Endometrium (tissue), 2 donors: ENCODE data around the gene LRRC39.

Source experiments
- FAIRE-seq: peaks from 2 replicates; lab custom pipeline; 2012; peaks lifted over from hg19 to GRCh38; lab: Jason Lieb, UNC
- donor health status: control.
- donor health status: control.

Gene LRRC39

DNA sequence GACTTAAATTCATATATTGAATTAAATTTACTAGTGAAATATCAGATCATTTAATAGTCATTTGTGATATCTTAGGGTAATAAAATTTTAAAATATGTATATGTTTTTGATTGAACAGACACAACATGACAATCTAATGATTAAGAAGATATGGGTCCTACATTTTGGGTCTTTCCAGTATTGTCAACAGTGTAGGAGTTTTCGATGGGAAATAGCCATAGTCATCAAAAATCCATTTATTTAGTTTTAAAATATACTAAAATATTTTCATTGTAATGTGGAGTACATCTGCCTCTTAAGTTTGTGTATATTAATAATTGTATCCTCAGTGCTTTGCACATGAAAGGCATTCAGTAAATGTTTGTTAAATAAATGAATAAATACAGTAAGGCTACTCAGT is 31.1 kb downstream of the LRRC39 start:
- FAIRE-seq = no peak

DNA sequence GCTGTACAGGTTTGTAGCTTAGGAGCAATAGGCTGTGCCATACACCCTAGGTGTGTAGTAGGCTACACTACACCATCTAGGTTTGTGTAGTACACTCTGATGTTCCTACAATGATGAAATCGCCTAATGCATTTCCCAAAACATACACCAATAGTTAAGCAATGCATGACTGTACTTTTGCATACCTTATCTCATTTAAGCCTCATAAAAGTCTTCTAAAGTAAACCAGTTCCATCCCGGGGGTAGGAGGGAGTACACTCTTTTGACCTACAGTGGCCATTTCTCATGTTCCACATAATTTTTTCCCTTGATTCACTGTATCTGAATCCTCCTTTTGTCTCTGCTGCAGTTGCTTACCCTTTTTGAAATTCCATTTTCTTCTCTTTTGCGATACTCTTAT is 32.9 kb downstream of the LRRC39 start:
- FAIRE-seq = no peak

- FAIRE-seq = no peak
These were observed 35.7 kb downstream of the LRRC39 start for GRCh38 chr1:100142343-100142742.

GRCh38 chr1:100141192-100141591 is 36.9 kb downstream of the LRRC39 start:
- FAIRE-seq = no peak

- no peak for FAIRE-seq
These were observed 40.5 kb downstream of the LRRC39 start for GRCh38 chr1:100137602-100138001.

- FAIRE-seq = no peak
These were observed 43.2 kb downstream of the LRRC39 start for GRCh38 chr1:100134872-100135271.

GRCh38 chr1:100132566-100133477 is 45.2 kb downstream of the LRRC39 start, which contains the start of the genes SASS6 and TRMT13:
TSS of gene SASS6 (minus strand) at chr1:100132930. CDS start at chr1:100132814, 116 bp downstream.
TSS of gene TRMT13 (plus strand) at chr1:100133163. CDS start at chr1:100133169, 6 bp downstream.
- FAIRE-seq = peak; percentile 97

GRCh38 chr1:100131623-100132022 is 46.4 kb downstream of the LRRC39 start:
- no peak for FAIRE-seq

DNA sequence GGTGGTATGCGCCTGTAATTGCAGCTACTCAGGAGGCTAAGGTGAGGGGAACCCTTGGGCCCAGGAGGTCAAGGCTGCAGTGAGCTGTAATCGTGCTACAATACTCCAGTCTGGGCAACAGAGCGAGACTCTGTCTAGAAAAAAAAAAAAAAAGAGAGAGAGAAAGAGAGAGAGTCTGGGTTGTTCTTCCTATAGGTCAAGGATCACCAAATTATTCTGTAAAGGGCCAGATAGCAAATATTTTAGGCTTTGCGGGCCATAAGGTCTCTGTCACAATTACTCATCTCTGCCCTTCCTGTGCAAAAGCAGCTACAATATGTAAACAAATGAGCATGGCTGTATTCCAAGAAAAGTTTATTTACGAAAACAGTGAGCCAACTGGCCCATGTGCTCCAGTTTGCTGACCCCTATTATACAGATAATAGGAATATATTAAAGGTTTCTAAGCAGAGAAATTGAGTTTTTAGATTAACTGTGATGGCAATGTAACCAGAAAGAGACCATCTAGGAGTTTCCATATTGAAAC is 47.4 kb downstream of the LRRC39 start:
- FAIRE-seq = no peak

DNA sequence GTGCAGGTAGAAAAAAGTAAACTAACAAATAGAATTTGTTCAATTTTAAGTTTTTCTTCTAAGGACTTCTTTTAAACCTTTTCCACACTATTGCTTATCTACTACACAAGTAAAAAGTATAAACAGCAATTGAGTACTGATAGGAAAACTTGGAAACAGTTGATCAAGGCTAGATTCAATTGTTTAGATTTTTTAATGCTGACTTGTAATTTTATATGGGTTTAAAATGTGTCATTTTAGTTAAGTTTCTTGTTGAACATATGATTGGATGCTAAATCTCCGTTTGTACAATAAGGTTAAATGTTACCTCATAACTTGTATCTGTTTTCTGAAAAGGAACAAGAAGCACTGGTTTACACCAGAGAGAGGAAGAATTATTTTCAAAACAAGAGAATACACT is 50.8 kb downstream of the LRRC39 start:
- FAIRE-seq = no peak

- no peak for FAIRE-seq
These were observed 55.9 kb downstream of the LRRC39 start for GRCh38 chr1:100122177-100122576.

DNA sequence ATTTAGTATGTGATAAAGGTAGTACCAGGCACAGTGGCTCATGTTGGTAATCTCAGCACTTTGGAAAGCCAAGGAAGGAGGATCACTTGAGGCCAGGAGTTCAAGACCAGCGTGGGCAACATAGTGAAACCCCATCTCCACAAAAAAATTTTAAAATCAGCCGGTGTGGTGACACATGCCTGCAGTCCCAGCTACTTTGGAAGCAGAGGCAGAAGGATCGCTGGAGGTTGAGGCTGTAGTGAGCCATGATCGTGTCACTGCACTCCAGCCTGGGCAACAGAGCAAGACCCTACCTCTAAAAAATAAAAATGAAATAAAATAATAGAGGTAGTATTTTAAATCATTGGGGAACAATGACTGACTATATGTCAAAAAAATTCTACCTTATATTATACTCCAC is 62.5 kb downstream of the LRRC39 start:
- no peak for FAIRE-seq

DNA sequence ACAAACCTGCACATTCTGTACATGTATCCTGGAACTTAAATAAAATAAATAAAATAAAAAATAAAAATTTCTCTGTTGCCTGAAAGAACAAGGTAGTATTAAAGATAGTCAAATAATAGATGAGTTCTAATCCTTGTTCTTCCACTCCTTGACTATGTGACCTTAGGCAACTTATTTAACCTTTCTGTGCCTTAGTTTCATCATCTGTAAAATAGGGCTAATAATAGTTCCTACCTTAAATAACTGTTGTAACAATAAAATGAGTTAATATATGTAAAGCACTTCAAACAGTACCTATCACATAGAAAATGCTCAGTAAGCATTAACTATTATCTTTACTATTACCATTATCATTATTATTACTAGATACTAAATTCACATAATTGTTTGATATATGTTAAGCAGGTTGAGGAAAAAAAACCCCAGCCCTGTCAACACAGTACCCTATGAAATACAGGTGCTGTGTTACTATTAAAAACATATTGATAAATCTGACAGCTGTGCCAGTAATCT is 68.4 kb downstream of the LRRC39 start:
- no peak for FAIRE-seq

- FAIRE-seq = no peak
These were observed 70.4 kb downstream of the LRRC39 start for GRCh38 chr1:100107696-100108095.

GRCh38 chr1:100101564-100101963 is 76.5 kb downstream of the LRRC39 start:
- FAIRE-seq = no peak

DNA sequence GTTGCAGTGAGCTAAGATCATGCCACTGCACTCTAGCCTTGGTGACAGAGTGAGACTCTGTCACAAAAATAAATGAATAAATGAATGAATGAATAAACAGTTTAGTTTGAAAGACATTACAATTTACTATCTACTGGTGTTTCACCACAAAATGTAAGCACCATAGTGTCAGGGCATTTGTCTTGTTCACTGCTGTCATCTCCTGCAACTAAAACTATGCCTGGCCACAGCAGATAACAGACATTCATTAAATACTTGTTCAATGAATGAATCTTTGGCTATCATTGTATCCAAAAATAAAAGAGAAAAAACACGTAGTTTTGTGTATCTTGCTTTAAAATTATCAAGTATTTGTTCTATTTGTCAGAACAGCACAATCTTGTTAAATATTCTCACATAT is 77.9 kb downstream of the LRRC39 start:
- no peak for FAIRE-seq
